H1 (cell line): Measurements from ENCODE around the gene SLC22A23. TPM values are rescaled to one million over a fixed set of nuclear protein-coding genes. Genes with fewer than 3 reads are reported as not detected.

Experiments used
- CTCF ChIA-PET: fragments of 300-600 bp; sonication (Branson Sonifier 250); formaldehyde crosslinking; loops from one replicate; lab custom pipeline; 2021; ENCODE audit not compliant: partially characterized antibody; lab: Charles Lee
- POLR2A ChIA-PET: fragments of 300-600 bp; sonication (Branson Sonifier 250); formaldehyde crosslinking; loops from one replicate; lab custom pipeline; 2021; ENCODE audit warnings: inconsistent platforms; ENCODE audit not compliant: partially characterized antibody; lab: Charles Lee
- DNase-seq, 2 experiments: peaks; one replicate each; pipeline versions ENCODE4 v3.0.0 to v3.0.0-alpha.2; 2010 to 2022; ENCODE audit warnings: low spot score in 2 of 2, low read depth in 1 of 2, mixed read lengths in 1 of 2
- FAIRE-seq: peaks from 2 replicates; lab custom pipeline; 2011; peaks lifted over from hg19 to GRCh38; lab: Jason Lieb, UNC
- H2AFZ ChIP-seq: 2 replicates; pipeline ENCODE4 v1.8.1; 2012; ENCODE audit warnings: low read length, inconsistent platforms
- H2AK5ac ChIP-seq: 2 replicates; pipeline ENCODE4 v1.6.1; 2013; ENCODE audit warnings: low read depth, low read length
- H2BK120ac ChIP-seq: replicated peaks from 2 replicates; pipeline ENCODE3; 2013; ENCODE audit warnings: low read depth, low read length, inconsistent platforms
- H2BK12ac ChIP-seq: 2 replicates; pipeline ENCODE4 v1.6.1; 2013; ENCODE audit warnings: low read depth, low read length
- H2BK15ac ChIP-seq: 2 replicates; pipeline ENCODE4 v1.6.1; 2013; ENCODE audit warnings: low read length
- H2BK20ac ChIP-seq: 2 replicates; pipeline ENCODE4 v1.6.1; 2013; ENCODE audit warnings: low read length
- H2BK5ac ChIP-seq: 2 replicates; pipeline ENCODE4 v1.6.1; 2013; ENCODE audit warnings: low read depth, low read length
- H3K14ac ChIP-seq: 2 replicates; pipeline ENCODE4 v1.6.1; 2013; ENCODE audit warnings: inconsistent platforms; ENCODE audit not compliant: insufficient read length
- H3K18ac ChIP-seq: 2 replicates; pipeline ENCODE4 v1.6.1; 2013; ENCODE audit warnings: low read length; ENCODE audit errors: extremely low read depth
- H3K23ac ChIP-seq: 2 replicates; pipeline ENCODE4 v1.6.1; 2013; ENCODE audit warnings: inconsistent platforms; ENCODE audit not compliant: insufficient read length
- H3K23me2 ChIP-seq: 2 replicates; pipeline ENCODE4 v1.6.1; 2013; ENCODE audit warnings: low read depth, low read length
- H3K27ac ChIP-seq: 2 replicates; pipeline ENCODE4 v1.6.1; 2011; ENCODE audit warnings: low read depth, low read length, inconsistent platforms
- H3K27me3 ChIP-seq, 4 experiments: replicated peaks in 1 of 4; 1 replicate in 1 of 4; 2 replicates in 3 of 4; pipeline versions ENCODE4 v1.6.1 to v1.8.1; 2011 to 2013; ENCODE audit warnings: low read length in 3 of 4, mild to moderate bottlenecking in 3 of 4, inconsistent platforms in 2 of 4, mixed read lengths in 2 of 4, moderate library complexity in 1 of 4; ENCODE audit not compliant: control insufficient read depth in 3 of 4, insufficient read depth in 3 of 4; ENCODE audit errors: extremely low read depth in 1 of 4
- H3K36me3 ChIP-seq, 4 experiments: 2 replicates each; pipeline versions ENCODE4 v1.6.1 to v1.8.1; 2011 to 2013; ENCODE audit warnings: mild to moderate bottlenecking in 4 of 4, low read length in 3 of 4, moderate library complexity in 2 of 4, control low read depth in 1 of 4, inconsistent platforms in 1 of 4; ENCODE audit not compliant: insufficient read depth in 4 of 4, control insufficient read depth in 2 of 4
- H3K4ac ChIP-seq: replicated peaks from 2 replicates; pipeline ENCODE3; 2013; ENCODE audit warnings: low read length, low read depth, mixed read lengths, inconsistent platforms; ENCODE audit not compliant: insufficient read length
- H3K4me1 ChIP-seq, 4 experiments: replicated peaks in 1 of 4; 1 replicate in 1 of 4; 2 replicates in 3 of 4; pipeline versions ENCODE4 v1.6.1 to v1.8.1; 2011 to 2013; ENCODE audit warnings: low read length in 3 of 4, inconsistent platforms in 2 of 4, mixed read lengths in 1 of 4; ENCODE audit not compliant: insufficient read depth in 4 of 4, control insufficient read depth in 3 of 4
- H3K4me2 ChIP-seq, 2 experiments: 2 replicates each; pipeline versions ENCODE4 v1.6.1 to v1.8.1; 2011 to 2013; ENCODE audit warnings: low read depth in 2 of 2, low read length in 2 of 2, control low read depth in 1 of 2, inconsistent platforms in 1 of 2, mild to moderate bottlenecking in 1 of 2; ENCODE audit not compliant: insufficient read depth in 1 of 2
- H3K4me3 ChIP-seq, 4 experiments: fragments of 200-600, 300-600 bp in 1 of 4; sonication (generic), shearing (Covaris generic), sonication (Bioruptor Twin) in 1 of 4; 2 replicates each; pipeline versions ENCODE4 v1.5.1 to v1.8.1; 2011 to 2016; ENCODE audit warnings: low read length in 4 of 4, low read depth in 3 of 4, control low read depth in 2 of 4, inconsistent platforms in 2 of 4, mild to moderate bottlenecking in 2 of 4, mixed read lengths in 1 of 4, moderate library complexity in 1 of 4; ENCODE audit not compliant: insufficient read depth in 2 of 4; ENCODE audit errors: extremely low read depth in 1 of 4
- H3K56ac ChIP-seq: replicated peaks from 2 replicates; pipeline ENCODE3; 2013; ENCODE audit warnings: low read depth, mild to moderate bottlenecking, mixed read lengths, low read length, inconsistent platforms; ENCODE audit not compliant: insufficient read length
- H3K79me1 ChIP-seq: 2 replicates; pipeline ENCODE4 v1.6.1; 2013; ENCODE audit warnings: low read depth, low read length, control low read depth
- H3K79me2 ChIP-seq, 2 experiments: 2 replicates each; pipeline versions ENCODE4 v1.6.1 to v1.8.1; 2012 to 2013; ENCODE audit warnings: low read length in 2 of 2, mild to moderate bottlenecking in 2 of 2, inconsistent platforms in 1 of 2; ENCODE audit not compliant: insufficient read depth in 2 of 2, control insufficient read depth in 1 of 2
- H3K9ac ChIP-seq, 4 experiments: replicated peaks in 1 of 4; 1 replicate in 1 of 4; 2 replicates in 3 of 4; pipeline versions ENCODE4 v1.6.1 to v1.8.1; 2011 to 2013; ENCODE audit warnings: low read depth in 3 of 4, low read length in 3 of 4, control low read depth in 2 of 4, mild to moderate bottlenecking in 2 of 4, moderate library complexity in 2 of 4, inconsistent platforms in 1 of 4; ENCODE audit errors: extremely low read depth in 1 of 4
- H3K9me3 ChIP-seq, 2 experiments: 2 replicates each; pipeline versions ENCODE4 v1.6.1 to v1.8.1; 2012 to 2013; ENCODE audit warnings: mild to moderate bottlenecking in 2 of 2, moderate library complexity in 2 of 2, control low read depth in 1 of 2, inconsistent platforms in 1 of 2, low read depth in 1 of 2, low read length in 1 of 2, mixed read lengths in 1 of 2; ENCODE audit not compliant: insufficient read depth in 2 of 2
- H4K20me1 ChIP-seq, 2 experiments: replicated peaks in 1 of 2; 2 replicates each; pipeline versions ENCODE3 to v1.8.1; 2011 to 2013; ENCODE audit warnings: inconsistent platforms in 2 of 2, low read length in 2 of 2, mild to moderate bottlenecking in 1 of 2; ENCODE audit not compliant: insufficient read depth in 2 of 2, control insufficient read depth in 1 of 2
- H4K5ac ChIP-seq: 2 replicates; pipeline ENCODE4 v1.6.1; 2013; ENCODE audit warnings: low read length, low read depth, mixed read lengths, inconsistent platforms; ENCODE audit not compliant: insufficient read length
- H4K8ac ChIP-seq: 2 replicates; pipeline ENCODE4 v1.8.0; 2013; ENCODE audit warnings: mild to moderate bottlenecking, moderate library complexity, low read length, inconsistent platforms; ENCODE audit not compliant: insufficient read depth; ENCODE audit errors: extremely low read depth
- H4K91ac ChIP-seq: replicated peaks from 2 replicates; pipeline ENCODE3; 2013; ENCODE audit warnings: low read length, mixed read lengths, inconsistent platforms; ENCODE audit not compliant: insufficient read length
- CBX8 ChIP-seq: fragments of 300-800, 300-1000 bp; sonication (generic); IDR thresholded peaks from 2 replicates; pipeline ENCODE4 v1.7.1; 2016; ENCODE audit warnings: low read depth, low read length, borderline replicate concordance
- E2F6 ChIP-seq: IDR thresholded peaks from 2 replicates; pipeline ENCODE4 v1.6.1; 2012; ENCODE audit warnings: inconsistent platforms
- EZH2 ChIP-seq: fragments of 200-600 bp; sonication (generic); IDR thresholded peaks from 2 replicates; pipeline ENCODE4 v1.7.1; 2012; ENCODE audit warnings: low read depth, mild to moderate bottlenecking, moderate library complexity, low read length, inconsistent platforms; ENCODE audit not compliant: severe bottlenecking
- RBBP5 ChIP-seq: IDR thresholded peaks from 2 replicates; pipeline ENCODE4 v1.7.1; 2012; ENCODE audit warnings: low read depth, mild to moderate bottlenecking, inconsistent platforms, low read length, moderate library complexity, borderline replicate concordance
- RFX5 ChIP-seq: IDR thresholded peaks from 2 replicates; pipeline ENCODE4 v1.6.1; 2011; ENCODE audit warnings: low read depth, low read length, improper control_type of control experiment, borderline replicate concordance
- YY1 ChIP-seq: IDR thresholded peaks from 2 replicates; pipeline ENCODE4 v1.6.1; 2011; ENCODE audit warnings: low read depth, mild to moderate bottlenecking, low read length
- ZNF274 ChIP-seq: IDR thresholded peaks from 2 replicates; pipeline ENCODE4 v1.7.0; 2012; ENCODE audit warnings: low read length, borderline replicate concordance; ENCODE audit errors: extremely low read depth
- WGBS, 2 experiments: shearing (Covaris generic) in 1 of 2; methylation state at CpG; one replicate each; pipeline versions ENCODE4 v1.1.6 to v1.1.7; 2013 to 2015; ENCODE audit warnings: low lambda C conversion rate in 2 of 2, mixed read lengths in 2 of 2, inconsistent platforms in 1 of 2, low coverage in 1 of 2, missing lambda C conversion rate in 1 of 2; ENCODE audit not compliant: insufficient replicate concordance in 2 of 2, insufficient coverage in 1 of 2, insufficient read length in 1 of 2; ENCODE audit errors: extremely low coverage in 1 of 2, missing lambda C conversion rate in 1 of 2; 5-methylcytosine and 5-hydroxymethylcytosine counted together
- polyA plus RNA-seq, 7 experiments: library from polyadenylated mRNA; depleted of rRNA in 3 of 7; stranded (reverse) in 5 of 7; unstranded in 2 of 7; fragments of >200 nt in 5 of 7; fragments of 200-250 nt in 2 of 7; gene quantifications; 1 replicate in 5 of 7; 2 replicates in 1 of 7; 4 replicates in 1 of 7; pipeline versions ENCODE4 v1.2.1 to v1.2.3, GENCODE V29; 2011 to 2013; ENCODE audit warnings: missing spikeins in 2 of 7, mixed read lengths in 2 of 7
- total RNA-seq: library from RNA; stranded (reverse); fragmentation: NEBNext Ultra II Directional; extraction: Animal tissue kit (Norgen Biotek cat#: 25700); gene quantifications from 2 replicates; pipeline ENCODE4 v1.2.1, GENCODE V29; 2021

SLC22A23 gene
- total and polyA plus RNA-seq, 2 of the 8 experiments (the other 6 are each of a cell fraction or from before 2014, with no cell fraction given) = 9.9 to 38.4 TPM

- Histone ChIP-seq H2BK120ac (no peak overlapping the region), H4K5ac (peak overlapping the region; percentile 31), H4K20me1 (peaks cover 15 to 16% of the 10 kb centered on the region in 2 experiments), H4K91ac (peak overlapping the region; percentile 93), H3K9ac (peak overlapping the region in 3 of 4 experiments; percentile 6 to 51 (median 42); a peak in 6 of 7 replicates), H3K79me2 (peaks cover 15 to 19% of the 10 kb centered on the region in 2 experiments), H3K4me3 (peak overlapping the region; percentile 49 to 99 (median 74)), H2BK12ac (peak overlapping the region; percentile 76; the same call in 1 of the 2 replicates), H3K4me1 (peaks cover 4 to 22% (median 16%) of the 10 kb centered on the region in 4 experiments; a peak in 6 of 7 replicates), H3K9me3 (no peaks in the 10 kb centered on the region), H3K56ac (no peak overlapping the region), H3K79me1 (peaks cover 5% of the 10 kb centered on the region; the same call in 1 of the 2 replicates), H2AK5ac (no peak overlapping the region; the same call in 1 of the 2 replicates), H2BK20ac (peak overlapping the region; percentile 2; the same call in 1 of the 2 replicates), H2BK15ac (peak overlapping the region; percentile 77; the same call in 1 of the 2 replicates), H3K14ac (peak overlapping the region; percentile 88), H3K18ac (peak overlapping the region; percentile 76; the same call in 1 of the 2 replicates), H3K27ac (no peak overlapping the region), H2BK5ac (peak overlapping the region; percentile 6; the same call in 1 of the 2 replicates), H3K23me2 (peaks cover 40% of the 10 kb centered on the region), H2AFZ (peak overlapping the region; percentile 30), H3K27me3 (peaks cover 0 to 23% (median 19%) of the 10 kb centered on the region in 4 experiments; a peak in 6 of 7 replicates), H3K4me2 (peak overlapping the region; percentile 91 to 98), H3K4ac (no peak overlapping the region), H3K23ac (no peak overlapping the region), H4K8ac (peak overlapping the region; percentile 81; the same call in 1 of the 2 replicates), H3K36me3 (peaks cover 4 to 13% (median 9%) of the 10 kb centered on the region in 4 experiments)
- ChIA-PET CTCF (interaction anchor here (0.6 to 17.3 kb wide), 11 partner anchors 9 to 106 kb away, joined by 3 to 263 read pairs (median 4); no protein-coding TSS in a partner anchor), POLR2A (interaction anchor here (0.6 to 7.6 kb wide), 32 partner anchors 7 to 524 kb away, joined by 3 to 122 read pairs (median 6); partner anchors contain the start of gene TUBB2A)
- WGBS, 2 experiments = 1% methylated on average over 61 of the region's 62 CpGs; no CpG with 5 or more reads in 1 of the 2 experiments
- FAIRE-seq (no peak), DNase-seq (peak in 1 of 2 experiments; percentile 81)
- TF ChIP-seq EZH2 = no peak
- no peak for TF ChIP-seq YY1
- no peak for TF ChIP-seq ZNF274
- no peak for TF ChIP-seq RBBP5
- TF ChIP-seq RFX5 = no peak
- no peak; the same call in 1 of the 2 replicates for TF ChIP-seq E2F6
- TF ChIP-seq CBX8 = no peak
Measured at GRCh38 chr6:3228771-3229565, 227.9 kb downstream of the SLC22A23 start.
